ENCODE results near the gene MBTD1.

DNA sequence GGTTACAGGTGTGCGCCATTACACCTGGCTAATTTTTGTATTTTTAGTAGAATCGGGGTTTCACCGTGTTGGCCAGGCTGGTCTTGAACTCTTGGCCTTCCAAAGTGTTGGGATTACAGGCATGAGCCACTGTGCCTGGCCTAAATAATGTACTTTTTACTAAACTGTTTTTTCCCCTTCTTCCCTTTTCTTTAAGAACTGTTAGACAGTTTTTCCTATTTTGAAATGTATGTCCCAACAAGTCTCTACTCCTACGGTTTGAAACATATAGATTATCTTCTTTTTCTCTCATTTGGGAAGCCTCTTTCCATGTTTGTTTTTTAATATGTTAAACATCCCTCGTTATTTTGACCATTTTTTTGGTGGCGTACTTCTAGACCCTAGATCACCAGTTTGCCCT lies 10.1 kb upstream of the MBTD1 start:
- TF ChIP-seq, protein P1, sequence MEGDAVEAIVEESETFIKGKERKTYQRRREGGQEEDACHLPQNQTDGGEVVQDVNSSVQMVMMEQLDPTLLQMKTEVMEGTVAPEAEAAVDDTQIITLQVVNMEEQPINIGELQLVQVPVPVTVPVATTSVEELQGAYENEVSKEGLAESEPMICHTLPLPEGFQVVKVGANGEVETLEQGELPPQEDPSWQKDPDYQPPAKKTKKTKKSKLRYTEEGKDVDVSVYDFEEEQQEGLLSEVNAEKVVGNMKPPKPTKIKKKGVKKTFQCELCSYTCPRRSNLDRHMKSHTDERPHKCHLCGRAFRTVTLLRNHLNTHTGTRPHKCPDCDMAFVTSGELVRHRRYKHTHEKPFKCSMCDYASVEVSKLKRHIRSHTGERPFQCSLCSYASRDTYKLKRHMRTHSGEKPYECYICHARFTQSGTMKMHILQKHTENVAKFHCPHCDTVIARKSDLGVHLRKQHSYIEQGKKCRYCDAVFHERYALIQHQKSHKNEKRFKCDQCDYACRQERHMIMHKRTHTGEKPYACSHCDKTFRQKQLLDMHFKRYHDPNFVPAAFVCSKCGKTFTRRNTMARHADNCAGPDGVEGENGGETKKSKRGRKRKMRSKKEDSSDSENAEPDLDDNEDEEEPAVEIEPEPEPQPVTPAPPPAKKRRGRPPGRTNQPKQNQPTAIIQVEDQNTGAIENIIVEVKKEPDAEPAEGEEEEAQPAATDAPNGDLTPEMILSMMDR (IDR thresholded peaks at IDR 0.05): no peak
- TF ChIP-seq POLR2AphosphoS5 (IDR thresholded peaks at IDR 0.05) (no peak), POLR2A (IDR thresholded peaks at IDR 0.05) (no peak), EP300 (IDR thresholded peaks at IDR 0.05) (no peak)
